HCT116 (cell line): ENCODE measurements around the gene SGMS1. TPM values are rescaled to one million over a fixed set of nuclear protein-coding genes. Genes with fewer than 3 reads are reported as not detected.

Experiments used
- ATAC-seq: fragments of 200-7000 bp; cut with Tn5 transposase; 2 replicates; pipeline ENCODE4 v1.9.1; 2020; ENCODE audit warnings: mild to moderate bottlenecking, moderate library complexity
- BruUV-seq: library from RNA; stranded (reverse); fragments of 400-500 nt; replicated peaks from 2 replicates; lab custom pipeline; 2021; lab: Mats Ljungman, UMichigan
- CTCF ChIA-PET: fragments of 300-600 bp; sonication (Branson Sonifier 250); formaldehyde crosslinking; loops from one replicate; lab custom pipeline; 2021; ENCODE audit warnings: antibody characterized with exemption; lab: Charles Lee
- POLR2A ChIA-PET: fragments of 300-600, 350-600 bp; sonication (Branson Sonifier 250); formaldehyde crosslinking; loops from one replicate; lab custom pipeline; 2021; ENCODE audit warnings: antibody characterized with exemption; lab: Charles Lee
- RAD21 ChIA-PET, 2 experiments: fragments of 300-600 bp; sonication (Branson Sonifier 250); formaldehyde crosslinking; loops; one replicate each; lab custom pipeline; 2023; ENCODE audit warnings: low total read pairs in 2 of 2; ENCODE audit not compliant: uncharacterized antibody in 2 of 2, unreplicated experiment in 2 of 2, low non-redundant PET in 1 of 2; lab: Charles Lee
- DNase-seq: peaks from one replicate; pipeline ENCODE4 v3.0.0-alpha.2; 2010; ENCODE audit warnings: low read depth, low spot score
- H2AFZ ChIP-seq: fragments of 200-600 bp; shearing (Covaris generic), sonication (generic); 2 replicates; pipeline ENCODE4 v1.6.1; 2017; ENCODE audit warnings: low read depth, mixed run types, mixed read lengths, antibody characterized with exemption, low read length; ENCODE audit not compliant: poor library complexity, severe bottlenecking
- H3K27ac ChIP-seq: 2 replicates; pipeline ENCODE4 v1.5.1; 2012; ENCODE audit warnings: low read depth, low read length
- H3K27me3 ChIP-seq: fragments of 200-600 bp; sonication (generic); 2 replicates; pipeline ENCODE4 v1.6.1; 2016; ENCODE audit warnings: mixed run types, low read length, mixed read lengths; ENCODE audit not compliant: insufficient read depth
- H3K36me3 ChIP-seq, 2 experiments: fragments of 200-500 bp in 1 of 2; fragments of 200-600 bp in 1 of 2; sonication (Bioruptor generic) in 1 of 2; sonication (generic) in 1 of 2; 2 replicates each; pipeline versions ENCODE4 v1.5.1 to v1.6.1; 2014 to 2016; ENCODE audit warnings: low read length in 2 of 2, inconsistent platforms in 1 of 2, mixed read lengths in 1 of 2, mixed run types in 1 of 2; ENCODE audit not compliant: insufficient read depth in 2 of 2, control insufficient read depth in 1 of 2
- H3K4me1 ChIP-seq, 2 experiments: fragments of 200-600 bp in 1 of 2; sonication (generic) in 1 of 2; 2 replicates each; pipeline versions ENCODE4 v1.5.1 to v1.6.1; 2012 to 2017; ENCODE audit warnings: low read length in 2 of 2, inconsistent platforms in 1 of 2, mild to moderate bottlenecking in 1 of 2, mixed read lengths in 1 of 2, mixed run types in 1 of 2, moderate library complexity in 1 of 2; ENCODE audit not compliant: insufficient read depth in 2 of 2, control insufficient read depth in 1 of 2
- H3K4me2 ChIP-seq: fragments of 200-600 bp; sonication (generic); 2 replicates; pipeline ENCODE4 v1.6.1; 2017; ENCODE audit warnings: mixed run types, low read length, mixed read lengths
- H3K4me3 ChIP-seq, 2 experiments: fragments of 200-600 bp in 1 of 2; sonication (generic) in 1 of 2; replicated peaks in 1 of 2; 2 replicates each; pipeline ENCODE4 v1.5.1; 2011 to 2016; ENCODE audit warnings: low read length in 2 of 2, control low read depth in 1 of 2, low read depth in 1 of 2, mild to moderate bottlenecking in 1 of 2, mixed read lengths in 1 of 2, mixed run types in 1 of 2
- H3K79me2 ChIP-seq: fragments of 200-600 bp; sonication (generic); 2 replicates; pipeline ENCODE4 v1.6.1; 2017; ENCODE audit warnings: mild to moderate bottlenecking, mixed run types, low read length, moderate library complexity, mixed read lengths; ENCODE audit not compliant: insufficient read depth
- H3K9ac ChIP-seq: fragments of 200-600 bp; sonication (generic); 2 replicates; pipeline ENCODE4 v1.6.1; 2016; ENCODE audit warnings: low read length, mixed read lengths
- H3K9me2 ChIP-seq: fragments of 200-600 bp; sonication (generic), shearing (Covaris generic); 2 replicates; pipeline ENCODE4 v1.6.1; 2017; ENCODE audit warnings: mixed run types, mild to moderate bottlenecking, moderate library complexity; ENCODE audit not compliant: insufficient read depth
- H3K9me3 ChIP-seq, 2 experiments: fragments of 200-500 bp in 1 of 2; fragments of 200-600 bp in 1 of 2; sonication (Bioruptor generic) in 1 of 2; sonication (generic) in 1 of 2; 2 replicates each; pipeline ENCODE4 v1.6.1; 2014 to 2017; ENCODE audit warnings: low read length in 2 of 2, mixed read lengths in 2 of 2, inconsistent platforms in 1 of 2, low read depth in 1 of 2, mild to moderate bottlenecking in 1 of 2, mixed run types in 1 of 2, moderate library complexity in 1 of 2; ENCODE audit not compliant: control insufficient read depth in 1 of 2, insufficient read depth in 1 of 2
- H4K20me1 ChIP-seq: fragments of 200-600 bp; sonication (generic), shearing (Covaris generic); 2 replicates; pipeline ENCODE4 v1.6.1; 2017; ENCODE audit warnings: mixed run types, mild to moderate bottlenecking, moderate library complexity; ENCODE audit not compliant: insufficient read depth
- ATF3 ChIP-seq: IDR thresholded peaks from 2 replicates; pipeline ENCODE4 v1.6.1; 2012
- CBX3 ChIP-seq: IDR thresholded peaks from 2 replicates; pipeline ENCODE4 v1.6.1; 2012; ENCODE audit warnings: low read depth
- POLR2A ChIP-seq: IDR thresholded peaks from 2 replicates; pipeline ENCODE4 v1.7.0; 2011; ENCODE audit warnings: borderline replicate concordance; ENCODE audit not compliant: insufficient read depth, insufficient read length; ENCODE audit errors: extremely low read depth
- RAD21 ChIP-seq: IDR thresholded peaks from 2 replicates; pipeline ENCODE4 v1.6.1; 2012; ENCODE audit warnings: low read depth, mild to moderate bottlenecking
- SIN3A ChIP-seq: IDR thresholded peaks from 2 replicates; pipeline ENCODE4 v1.6.1; 2012; ENCODE audit warnings: low read depth
- SRF ChIP-seq: IDR thresholded peaks from 2 replicates; pipeline ENCODE4 v1.6.1; 2012; ENCODE audit warnings: low read depth
- ZNF274 ChIP-seq: fragments of 200-500 bp; sonication (Bioruptor generic); IDR thresholded peaks from 2 replicates; pipeline ENCODE4 v1.6.1; 2014; ENCODE audit warnings: mild to moderate bottlenecking, low read depth, low read length, inconsistent platforms
- intact Hi-C: fragments of 100-400 bp; cut with micrococcal nuclease; formaldehyde crosslinking; loops from 2 replicates; pipeline ENCODE4 v1.10.0; 2022
- total RNA-seq: library from RNA; stranded (reverse); gene quantifications from one replicate; pipeline ENCODE4 v1.2.1, GENCODE V29; 2021; ENCODE audit not compliant: unreplicated experiment
- TF ChIP-seq, protein P1 (sequence below): IDR thresholded peaks from 2 replicates; pipeline ENCODE4 v1.6.1; 2012
- TF ChIP-seq, protein P2 (sequence below): IDR thresholded peaks from 2 replicates; pipeline ENCODE4 v1.6.1; 2012; ENCODE audit warnings: low read depth

Gene SGMS1
- total RNA-seq, 1 experiment from 2014 or later, result 29.1 TPM

DNA sequence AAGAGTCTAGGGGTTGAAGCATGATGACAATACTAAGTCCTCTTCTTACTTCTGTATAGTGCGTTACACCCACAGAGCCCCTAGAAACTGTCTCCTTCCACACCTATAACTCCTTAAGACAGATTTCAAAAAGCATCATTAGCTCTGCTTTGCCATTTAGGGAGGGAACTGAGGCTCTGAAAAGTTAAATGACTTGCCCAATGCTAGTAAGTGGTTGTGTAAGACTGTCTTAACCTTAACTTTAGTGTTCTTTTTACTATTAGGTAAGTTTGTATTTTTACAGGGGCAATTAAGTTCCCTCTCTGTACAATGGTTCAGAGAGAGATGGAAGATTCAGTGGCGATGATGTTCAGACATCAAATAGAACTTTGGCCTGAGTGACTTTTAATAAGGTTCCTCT lies 299.7 kb downstream of the SGMS1 start:
- no peak for DNase-seq
- Histone ChIP-seq H2AFZ (no peak overlapping the region), H3K36me3 (no peaks in the 10 kb centered on the region), H3K4me2 (no peak overlapping the region), H3K4me1 (peaks cover 7 to 29% of the 10 kb centered on the region in 2 experiments; a peak in 3 of 4 replicates), H3K9me3 (no peaks in the 10 kb centered on the region), H4K20me1 (no peaks in the 10 kb centered on the region), H3K9me2 (no peaks in the 10 kb centered on the region), H3K27ac (no peak overlapping the region), H3K79me2 (no peaks in the 10 kb centered on the region)
- no peak for ATAC-seq
- CTCF ChIA-PET, result no interaction called here
- BruUV-seq, result no TSS peak
- intact Hi-C loops, result no loop called here
- no peak for TF ChIP-seq ATF3
- TF ChIP-seq SRF, result no peak
- TF ChIP-seq RAD21, result no peak
- no peak for TF ChIP-seq POLR2A
- TF ChIP-seq, protein P1, sequence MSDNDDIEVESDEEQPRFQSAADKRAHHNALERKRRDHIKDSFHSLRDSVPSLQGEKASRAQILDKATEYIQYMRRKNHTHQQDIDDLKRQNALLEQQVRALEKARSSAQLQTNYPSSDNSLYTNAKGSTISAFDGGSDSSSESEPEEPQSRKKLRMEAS, result no peak
- no peak for TF ChIP-seq CBX3
- TF ChIP-seq, protein P2, sequence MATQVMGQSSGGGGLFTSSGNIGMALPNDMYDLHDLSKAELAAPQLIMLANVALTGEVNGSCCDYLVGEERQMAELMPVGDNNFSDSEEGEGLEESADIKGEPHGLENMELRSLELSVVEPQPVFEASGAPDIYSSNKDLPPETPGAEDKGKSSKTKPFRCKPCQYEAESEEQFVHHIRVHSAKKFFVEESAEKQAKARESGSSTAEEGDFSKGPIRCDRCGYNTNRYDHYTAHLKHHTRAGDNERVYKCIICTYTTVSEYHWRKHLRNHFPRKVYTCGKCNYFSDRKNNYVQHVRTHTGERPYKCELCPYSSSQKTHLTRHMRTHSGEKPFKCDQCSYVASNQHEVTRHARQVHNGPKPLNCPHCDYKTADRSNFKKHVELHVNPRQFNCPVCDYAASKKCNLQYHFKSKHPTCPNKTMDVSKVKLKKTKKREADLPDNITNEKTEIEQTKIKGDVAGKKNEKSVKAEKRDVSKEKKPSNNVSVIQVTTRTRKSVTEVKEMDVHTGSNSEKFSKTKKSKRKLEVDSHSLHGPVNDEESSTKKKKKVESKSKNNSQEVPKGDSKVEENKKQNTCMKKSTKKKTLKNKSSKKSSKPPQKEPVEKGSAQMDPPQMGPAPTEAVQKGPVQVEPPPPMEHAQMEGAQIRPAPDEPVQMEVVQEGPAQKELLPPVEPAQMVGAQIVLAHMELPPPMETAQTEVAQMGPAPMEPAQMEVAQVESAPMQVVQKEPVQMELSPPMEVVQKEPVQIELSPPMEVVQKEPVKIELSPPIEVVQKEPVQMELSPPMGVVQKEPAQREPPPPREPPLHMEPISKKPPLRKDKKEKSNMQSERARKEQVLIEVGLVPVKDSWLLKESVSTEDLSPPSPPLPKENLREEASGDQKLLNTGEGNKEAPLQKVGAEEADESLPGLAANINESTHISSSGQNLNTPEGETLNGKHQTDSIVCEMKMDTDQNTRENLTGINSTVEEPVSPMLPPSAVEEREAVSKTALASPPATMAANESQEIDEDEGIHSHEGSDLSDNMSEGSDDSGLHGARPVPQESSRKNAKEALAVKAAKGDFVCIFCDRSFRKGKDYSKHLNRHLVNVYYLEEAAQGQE, result no peak
- TF ChIP-seq, all 23 proteins: peak for 0
- no peak overlapping the region for H3K9ac ChIP-seq
- RAD21 ChIA-PET, result no interaction called here
- H3K4me3 ChIP-seq, result no peak overlapping the region
- POLR2A ChIA-PET, result no interaction called here
- H3K27me3 ChIP-seq, result no peaks in the 10 kb centered on the region

GRCh38 chr10:50322077-50322476 lies 301.7 kb downstream of the SGMS1 start:
- RAD21 ChIA-PET, result no interaction called here
- intact Hi-C loops, result no loop called here
- POLR2A ChIA-PET, result no interaction called here
- Histone ChIP-seq H4K20me1 (no peaks in the 10 kb centered on the region), H3K36me3 (no peaks in the 10 kb centered on the region), H3K27ac (no peak overlapping the region), H3K9me3 (no peaks in the 10 kb centered on the region), H3K27me3 (no peaks in the 10 kb centered on the region), H3K79me2 (no peaks in the 10 kb centered on the region), H3K9me2 (no peaks in the 10 kb centered on the region), H3K4me3 (no peak overlapping the region), H2AFZ (no peak overlapping the region), H3K9ac (no peak overlapping the region), H3K4me1 (peaks cover 5 to 23% of the 10 kb centered on the region in 2 experiments; a peak in 3 of 4 replicates), H3K4me2 (no peak overlapping the region)
- CTCF ChIA-PET, result no interaction called here
- ATAC-seq, result no peak
- TF ChIP-seq ATF3 (no peak), SIN3A (no peak), ZNF274 (no peak)
- DNase-seq, result no peak
- no TSS peak for BruUV-seq
